Stimulated activated CD4-positive, alpha-beta T cell treated with anti-CD3 and anti-CD28 coated beads, Interleukin-2, amount 100 ng/mL, for 24 hours (primary cell): ENCODE results near the gene RPSA.
"Not testable (repeated sequence)": the region's sequence is repeated elsewhere in the genome, so short reads cannot be mapped to it uniquely, and the experiment has no call there.

Experiments used
- DNase-seq, 2 donors: peaks; one replicate each; pipeline ENCODE4 v3.0.0-alpha.2; 2020

The RPSA gene

DNA sequence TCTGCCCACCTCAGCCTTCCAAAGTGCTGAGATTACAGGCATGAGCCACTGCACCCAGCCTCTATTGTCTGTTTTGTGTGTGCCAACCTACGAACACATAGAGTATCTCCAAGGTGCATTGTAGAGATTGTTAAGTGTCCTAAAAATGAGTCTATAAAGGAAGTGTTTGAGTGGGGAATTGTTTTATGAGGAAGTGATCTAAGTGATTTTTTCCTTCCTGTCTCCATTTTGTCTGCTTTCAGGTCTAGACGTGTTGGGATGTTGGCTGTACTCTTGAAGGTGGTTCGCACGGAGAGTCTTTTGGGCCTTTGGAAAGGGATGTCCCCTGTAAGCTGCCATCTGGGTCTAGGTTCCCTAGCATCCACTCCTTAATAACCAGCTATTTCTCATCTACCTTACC is 16.3 kb upstream of the RPSA start:
- DNase-seq, result no peak

DNA sequence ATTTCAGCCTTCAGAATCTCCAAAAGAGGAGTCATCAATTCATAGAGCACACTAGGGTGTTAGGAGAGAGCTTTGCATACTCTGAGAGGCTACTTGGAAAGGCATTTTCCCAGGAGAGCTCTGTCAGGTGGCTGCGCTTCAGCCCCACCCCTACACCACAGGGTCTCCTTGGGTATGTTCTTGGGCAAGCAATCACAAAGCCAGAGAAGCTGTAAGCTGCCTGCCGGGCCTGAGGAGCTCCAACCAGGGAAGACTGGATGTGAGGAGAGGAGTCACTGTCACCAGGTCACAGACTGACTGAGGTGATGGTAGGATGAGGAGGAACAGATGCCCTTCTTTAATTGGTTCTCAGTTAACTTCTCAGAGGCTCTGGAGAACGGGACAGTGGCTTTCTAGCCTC is 9.8 kb upstream of the RPSA start:
- no peak for DNase-seq

DNA sequence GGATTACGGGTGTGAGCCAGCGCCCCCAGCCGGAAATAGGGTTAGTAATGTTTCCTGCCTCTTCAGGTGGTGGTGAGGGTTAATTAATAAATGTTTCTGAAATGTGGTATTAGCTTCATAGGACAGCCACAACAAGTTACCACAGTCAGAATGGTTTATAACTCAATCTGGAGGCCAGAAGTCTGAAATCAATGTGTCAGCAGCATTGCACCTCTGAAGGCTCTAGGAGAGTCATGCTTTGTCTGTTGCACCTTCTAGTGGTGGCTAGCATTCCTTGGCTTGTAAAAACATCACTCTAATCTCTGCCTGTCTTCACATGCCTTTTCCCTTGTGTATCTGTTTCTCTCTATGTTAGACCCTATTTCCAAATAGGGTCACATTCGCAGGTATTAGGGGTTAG is 7.8 kb upstream of the RPSA start:
- no peak for DNase-seq

DNA sequence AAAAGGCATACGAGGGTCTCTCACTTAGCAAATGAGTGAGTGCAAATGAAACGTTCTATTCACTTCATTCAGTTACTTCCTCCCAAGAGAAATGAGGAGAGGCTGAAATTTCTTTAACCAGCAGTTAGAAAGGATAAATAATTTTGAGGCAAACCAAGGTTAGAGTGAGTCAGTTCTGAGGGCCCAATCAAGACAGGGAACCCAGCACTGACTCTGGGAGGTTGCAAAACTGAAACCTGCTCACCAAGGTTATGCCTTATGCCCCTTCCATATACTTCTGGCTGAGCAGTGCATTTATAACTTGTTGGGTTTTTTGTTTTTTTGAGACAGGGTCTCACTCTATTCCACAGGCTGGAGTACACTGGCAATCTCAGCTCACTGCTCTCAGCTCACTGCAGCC is 4.5 kb upstream of the RPSA start:
- DNase-seq, result no peak

DNA sequence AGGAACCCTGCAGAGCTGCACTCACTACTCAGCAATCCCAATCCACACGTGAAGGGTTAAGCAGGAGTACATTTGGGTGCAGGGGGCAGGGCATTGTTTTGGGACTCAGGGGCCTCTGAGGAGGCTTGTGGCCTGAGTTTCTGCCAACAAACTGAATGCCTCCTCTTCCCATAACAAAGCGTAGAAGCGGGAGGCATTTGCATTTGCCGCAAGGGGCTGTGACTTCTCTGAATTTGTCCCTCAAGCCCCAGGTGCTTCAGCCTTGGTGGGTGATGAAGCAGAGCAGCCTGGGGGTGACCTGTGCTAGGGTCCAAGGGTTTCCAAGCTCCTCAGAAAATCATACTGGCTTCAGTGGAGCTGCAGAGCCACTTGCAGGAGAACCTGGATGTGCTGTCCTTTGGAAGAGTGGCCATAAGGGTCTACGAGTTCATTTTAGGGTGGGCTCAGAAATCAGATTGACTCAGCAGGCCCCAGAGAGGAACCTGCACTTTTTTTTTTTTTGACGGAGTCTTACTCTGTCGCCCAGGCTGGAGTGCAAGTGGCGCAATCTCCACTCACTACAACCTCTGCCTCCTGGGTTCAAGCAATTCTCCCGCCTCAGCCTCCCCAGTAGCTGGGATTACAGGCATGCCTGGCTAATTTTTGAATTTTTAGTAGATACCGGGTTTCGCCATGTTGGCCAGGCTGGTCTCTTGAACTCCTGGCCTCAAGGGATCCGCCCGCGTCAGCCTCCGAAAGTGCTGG is 1.4 kb upstream of the RPSA start:
- no peak for DNase-seq

DNA sequence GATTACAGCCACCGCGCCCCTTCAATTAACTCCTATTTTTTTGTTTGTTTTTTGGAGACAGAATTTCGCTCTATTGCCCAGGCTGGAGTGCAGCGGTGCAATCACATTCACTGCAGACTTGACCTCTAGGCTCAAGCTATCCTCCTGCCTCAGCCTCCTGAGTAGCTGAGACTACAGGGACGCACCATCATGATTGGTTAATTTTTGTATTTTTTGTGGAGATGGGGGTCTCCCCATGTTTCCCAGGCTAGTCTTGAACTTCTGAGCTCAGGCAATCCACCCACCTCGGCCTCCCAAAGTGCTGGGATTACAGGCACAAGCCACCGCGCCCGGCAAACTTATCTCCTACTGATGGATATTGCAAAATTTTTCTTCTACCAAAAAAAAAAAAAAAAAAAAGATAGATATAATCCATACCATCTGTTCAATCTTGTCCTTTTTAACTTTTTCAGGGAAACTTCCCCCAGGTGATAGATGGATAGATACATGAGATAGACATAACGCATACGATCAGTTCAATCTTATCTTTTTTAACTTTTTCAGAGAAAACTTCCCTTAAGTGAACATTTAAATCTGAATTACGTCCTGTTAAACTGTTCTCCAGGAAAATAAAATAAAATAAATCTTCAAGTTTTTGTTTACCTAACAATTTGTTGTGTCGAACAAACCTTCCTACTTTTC is 693 bp upstream of the RPSA start:
- DNase-seq, result no peak

DNA sequence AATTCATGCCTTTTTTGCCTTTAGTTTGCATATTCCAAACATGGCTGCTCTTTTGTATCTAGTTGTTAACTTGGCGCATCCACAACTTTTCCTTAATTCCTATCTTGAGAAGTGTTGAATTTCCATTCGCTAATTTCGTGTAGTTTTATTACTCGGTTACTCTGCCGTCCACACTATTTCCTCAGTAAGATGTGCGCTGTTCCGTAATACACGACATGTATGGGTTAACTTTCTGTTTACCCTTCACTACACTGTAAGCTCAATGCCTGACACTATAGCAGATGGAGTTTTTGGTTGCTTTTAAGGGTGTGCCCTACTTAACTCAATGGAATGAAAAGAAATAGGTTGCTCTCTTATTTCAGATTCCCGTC is 724 bp downstream of the RPSA start:
- DNase-seq, result no peak

DNA sequence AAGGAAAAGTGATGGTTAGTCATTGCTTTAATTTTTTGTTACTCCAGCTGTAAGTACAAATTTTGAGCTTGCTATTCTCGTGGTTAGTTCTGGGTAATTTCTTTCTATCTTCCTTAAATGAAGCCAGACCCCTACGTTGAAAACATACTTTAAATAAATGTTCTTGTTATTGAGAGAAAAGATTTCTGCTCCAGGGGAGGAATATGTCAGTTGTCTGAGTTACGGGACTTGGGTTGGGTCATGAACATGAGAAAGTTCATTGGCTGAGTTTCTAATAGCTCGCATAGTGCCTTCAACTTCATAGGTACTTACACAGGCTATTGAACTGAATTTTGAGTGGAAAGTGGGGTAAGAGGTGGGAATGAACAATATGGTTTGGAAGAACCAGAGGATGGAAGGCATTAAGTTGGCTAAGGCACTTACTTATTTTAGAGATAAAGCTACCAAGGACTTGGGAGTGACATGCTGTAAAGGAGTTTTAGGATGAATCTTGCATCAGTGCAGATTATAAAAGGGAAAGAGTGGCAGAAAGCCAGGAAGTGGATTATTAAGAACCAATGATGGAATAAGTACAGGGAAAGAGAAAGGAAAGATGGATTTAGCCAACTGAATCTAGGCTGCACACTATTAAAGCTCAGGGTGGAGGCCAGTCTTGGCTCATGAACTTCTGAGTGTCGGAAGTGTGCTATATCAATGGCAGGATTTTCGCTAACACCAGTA is 1.4 kb downstream of the RPSA start:
- DNase-seq, result no peak

DNA sequence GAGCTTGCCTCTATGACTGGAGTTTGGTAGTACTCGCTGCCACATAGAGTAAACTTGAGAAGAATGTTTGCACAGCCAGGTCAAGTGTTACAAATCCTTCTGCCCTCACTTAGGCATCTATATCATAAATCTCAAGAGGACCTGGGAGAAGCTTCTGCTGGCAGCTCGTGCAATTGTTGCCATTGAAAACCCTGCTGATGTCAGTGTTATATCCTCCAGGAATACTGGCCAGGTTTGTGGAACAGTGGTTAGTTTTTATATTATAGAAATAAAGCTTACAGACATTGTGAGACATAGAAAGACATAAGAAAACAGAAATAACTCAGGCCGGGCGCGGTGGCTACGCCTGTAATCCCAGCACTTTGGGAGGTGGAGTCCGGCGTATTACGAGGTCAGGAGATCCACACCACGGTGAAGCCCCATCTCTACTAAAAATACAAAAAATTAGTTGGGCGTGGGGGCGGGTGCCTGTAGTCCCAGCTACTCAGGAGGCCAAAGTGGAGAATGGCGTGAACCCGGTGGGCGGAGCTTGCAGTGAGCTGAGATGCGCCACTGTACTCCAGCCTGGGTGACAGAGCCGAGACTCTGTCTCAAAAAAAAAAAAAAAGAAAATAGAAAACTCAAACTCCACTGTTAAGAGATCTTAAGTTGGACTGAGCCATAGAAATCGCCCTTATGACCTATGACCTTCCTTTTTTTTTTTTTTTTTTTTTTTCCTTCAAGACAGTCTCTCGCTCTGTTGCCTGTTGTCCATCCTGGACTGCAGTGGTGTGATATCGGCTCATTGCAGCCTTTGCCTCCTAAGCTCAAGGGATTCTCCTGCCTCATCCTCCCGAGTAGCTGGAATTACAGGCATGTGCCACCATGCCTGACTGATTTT is 2.2 kb downstream of the RPSA start:
- peak; percentile 57 to 66 for DNase-seq

DNA sequence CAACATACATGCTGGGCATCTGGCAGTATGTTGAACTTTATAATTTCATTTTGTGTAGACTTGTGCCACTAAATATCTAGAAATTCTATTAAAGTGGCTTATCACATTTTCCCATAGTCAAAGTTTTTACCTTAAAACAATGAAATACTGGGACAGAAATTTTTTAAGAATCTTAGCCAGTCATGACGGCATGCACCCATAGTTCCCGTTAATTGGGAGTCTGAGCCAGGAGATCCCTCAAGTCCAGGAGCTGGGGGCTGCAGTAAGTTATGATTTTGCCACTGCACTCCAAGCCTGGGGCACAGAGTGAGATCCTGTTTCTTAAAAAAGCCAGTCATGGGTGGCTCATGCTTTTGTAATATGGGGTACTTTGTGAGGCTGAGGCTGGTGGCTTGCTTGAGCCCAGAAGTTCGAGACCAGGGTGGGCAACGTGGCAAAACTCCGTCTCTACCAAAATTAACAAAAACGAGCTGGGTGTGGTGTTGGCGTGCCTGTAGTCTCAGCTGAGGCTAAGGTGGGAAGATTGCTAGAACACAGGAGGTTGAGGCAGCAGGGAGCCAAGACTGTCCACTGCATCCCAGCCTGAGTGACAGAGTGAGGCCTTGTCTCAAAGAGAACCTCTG is 3.1 kb downstream of the RPSA start:
- DNase-seq, result no peak

DNA sequence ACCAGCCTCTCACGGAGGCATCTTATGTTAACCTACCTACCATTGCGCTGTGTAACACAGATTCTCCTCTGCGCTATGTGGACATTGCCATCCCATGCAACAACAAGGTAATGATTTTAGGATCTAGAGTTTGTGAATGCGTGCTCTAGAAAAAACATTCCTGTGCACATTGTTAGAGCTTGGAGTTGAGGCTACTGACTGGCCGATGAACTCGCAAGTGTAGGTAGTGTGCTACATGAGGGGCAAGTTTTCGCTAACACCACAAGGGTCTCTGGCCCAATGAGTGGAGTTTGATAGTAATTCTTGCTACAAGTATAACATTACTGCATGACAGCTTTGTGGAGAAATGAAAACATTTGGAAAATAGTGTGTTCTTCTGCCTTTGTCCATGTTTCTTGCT is 4.4 kb downstream of the RPSA start:
- no peak for DNase-seq

DNA sequence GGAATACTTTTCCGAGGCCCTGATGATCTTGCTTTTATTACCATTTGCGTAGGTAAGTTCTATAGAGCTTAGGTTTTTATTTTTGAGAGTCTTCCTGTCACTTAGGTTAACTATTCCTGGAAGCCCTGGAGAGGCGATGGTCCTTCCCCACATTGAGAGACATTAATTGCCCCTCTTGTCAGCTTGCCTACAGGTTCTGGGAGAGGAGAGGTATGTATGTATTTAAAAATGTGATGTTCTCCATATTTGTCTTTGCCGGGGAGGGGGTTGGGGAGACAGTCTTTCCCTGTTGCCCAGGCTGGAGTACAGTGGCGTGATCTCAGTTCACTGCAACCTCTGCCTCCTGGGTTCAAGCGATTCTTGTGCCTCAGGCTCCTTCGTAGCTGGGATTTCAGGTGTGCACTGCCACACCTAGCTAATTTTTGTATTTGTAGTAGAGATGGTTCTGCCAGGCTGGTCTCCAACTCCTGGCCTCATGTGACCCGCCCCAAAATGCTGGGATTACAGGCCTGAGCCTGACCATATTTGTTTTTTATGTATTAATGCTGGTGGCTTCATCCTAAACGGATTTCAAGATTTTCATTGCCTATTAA is 6.2 kb downstream of the RPSA start:
- DNase-seq, result no peak

DNA sequence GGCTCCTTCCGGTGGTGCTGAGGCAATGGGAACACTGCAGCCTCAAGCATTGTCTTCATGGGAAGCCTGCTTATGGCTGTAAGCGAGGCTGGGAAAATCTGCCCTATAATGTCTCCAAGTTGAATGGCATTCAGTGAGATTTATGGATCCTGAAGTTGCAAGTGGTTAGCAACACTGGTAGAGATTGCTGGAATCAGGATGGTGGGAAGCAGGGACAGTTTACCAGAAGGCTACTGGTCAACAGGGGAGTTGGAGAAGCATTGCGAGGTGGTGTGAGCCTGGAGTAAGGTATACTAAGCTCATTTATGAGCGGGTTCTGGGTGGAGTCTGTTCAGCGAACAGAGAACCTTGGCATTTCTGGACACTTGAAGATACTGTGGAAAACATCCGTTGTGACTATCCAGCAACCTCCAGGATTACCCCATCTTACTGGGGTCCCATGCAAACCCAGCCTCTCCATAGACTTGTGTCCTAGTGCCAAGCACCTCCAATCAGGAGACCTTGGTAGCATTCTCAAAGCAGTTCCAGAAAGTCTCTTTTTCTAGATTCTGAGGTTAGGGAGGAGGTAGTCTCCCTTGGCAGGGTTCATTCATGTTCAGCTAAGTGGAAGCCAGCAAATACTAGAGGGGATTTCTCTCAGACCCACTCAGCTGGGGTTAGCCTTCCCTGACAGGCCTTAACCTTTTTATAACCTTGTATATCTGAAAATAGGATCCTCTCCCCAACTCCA is 7.3 kb downstream of the RPSA start:
- no peak for DNase-seq

DNA sequence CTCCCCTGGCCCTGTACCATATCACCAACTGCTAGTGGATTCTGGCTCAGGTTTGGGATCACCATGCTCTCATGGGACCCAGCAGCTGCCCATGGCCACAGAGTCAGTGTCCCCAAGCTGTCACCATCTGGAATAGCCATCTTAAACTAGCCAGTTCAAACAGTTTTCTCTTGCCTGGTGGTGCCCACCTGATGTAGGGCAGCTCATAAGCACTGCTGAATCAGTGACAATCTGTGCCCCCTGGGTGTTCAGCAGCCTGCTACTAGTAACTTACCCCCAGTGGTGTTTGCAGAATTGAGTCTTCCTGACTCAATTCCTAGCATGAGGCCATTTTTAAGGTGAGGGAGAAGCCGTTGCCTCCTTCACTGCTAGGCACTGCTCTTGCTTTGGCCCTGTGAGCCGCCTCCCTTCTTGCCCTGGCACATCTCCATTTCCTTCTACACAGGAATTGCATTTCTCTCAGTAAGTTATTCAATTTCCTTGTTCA is 7.9 kb downstream of the RPSA start:
- peak; percentile 29 to 33 for DNase-seq

DNA sequence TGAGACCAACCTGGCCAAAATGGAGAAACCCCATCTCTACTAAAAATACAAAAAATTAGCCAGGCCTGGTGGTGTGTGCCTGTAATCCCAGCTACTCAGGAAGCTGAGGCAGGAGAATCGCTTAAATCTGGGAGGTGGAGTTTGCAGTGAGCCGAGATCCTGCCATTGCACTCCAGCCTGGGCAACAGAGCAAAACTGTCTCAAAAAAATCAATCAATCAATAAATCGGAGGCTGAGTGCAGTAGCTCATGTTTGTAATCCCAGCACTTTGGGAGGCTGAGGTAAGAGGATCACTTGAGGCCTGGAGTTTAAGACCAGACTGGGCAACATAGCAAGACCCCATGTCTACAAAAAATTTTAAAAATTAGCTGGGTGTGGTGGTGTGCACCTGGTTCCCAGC is 8.8 kb downstream of the RPSA start:
- DNase-seq, result not testable (repeated sequence)

DNA sequence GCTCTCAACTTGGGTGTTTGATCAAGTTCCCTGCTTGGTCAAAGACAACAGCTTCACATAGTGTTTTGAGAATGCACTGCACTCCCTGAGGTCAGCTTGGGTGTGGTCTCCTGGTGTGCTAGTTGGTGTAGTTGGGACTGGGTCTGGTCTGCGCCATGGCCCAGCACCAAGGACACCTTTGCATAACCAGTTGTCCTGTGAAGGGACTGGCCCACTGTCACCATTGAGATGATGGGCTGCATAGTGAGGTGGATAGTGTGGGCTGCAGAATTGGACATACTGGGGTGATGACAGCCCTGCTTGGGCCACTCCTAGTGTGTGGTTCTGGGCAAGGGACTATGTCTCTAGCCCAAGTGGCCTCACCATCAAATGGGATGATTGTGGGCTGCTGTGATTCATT is 9.5 kb downstream of the RPSA start:
- DNase-seq, result peak in 1 of 2 donors; percentile 32

DNA sequence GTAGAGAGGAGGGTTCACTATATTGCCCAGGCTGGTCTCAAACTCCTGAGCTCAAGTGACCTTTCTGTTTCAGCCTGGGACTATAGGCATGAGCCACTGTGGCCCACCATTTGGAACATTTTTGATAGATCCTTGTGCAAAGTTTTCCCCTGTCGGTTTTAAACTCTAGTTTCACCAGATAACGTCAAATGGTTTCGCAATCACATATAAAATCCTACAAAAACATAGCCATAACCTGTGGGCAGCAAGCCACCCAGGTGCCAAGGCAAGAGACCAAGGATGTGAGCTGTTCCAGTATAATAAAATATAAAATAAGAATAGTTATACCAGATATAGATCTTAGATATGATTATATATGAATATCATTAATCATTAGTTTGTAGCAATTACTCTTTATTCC is 10.5 kb downstream of the RPSA start:
- not testable (repeated sequence) for DNase-seq

DNA sequence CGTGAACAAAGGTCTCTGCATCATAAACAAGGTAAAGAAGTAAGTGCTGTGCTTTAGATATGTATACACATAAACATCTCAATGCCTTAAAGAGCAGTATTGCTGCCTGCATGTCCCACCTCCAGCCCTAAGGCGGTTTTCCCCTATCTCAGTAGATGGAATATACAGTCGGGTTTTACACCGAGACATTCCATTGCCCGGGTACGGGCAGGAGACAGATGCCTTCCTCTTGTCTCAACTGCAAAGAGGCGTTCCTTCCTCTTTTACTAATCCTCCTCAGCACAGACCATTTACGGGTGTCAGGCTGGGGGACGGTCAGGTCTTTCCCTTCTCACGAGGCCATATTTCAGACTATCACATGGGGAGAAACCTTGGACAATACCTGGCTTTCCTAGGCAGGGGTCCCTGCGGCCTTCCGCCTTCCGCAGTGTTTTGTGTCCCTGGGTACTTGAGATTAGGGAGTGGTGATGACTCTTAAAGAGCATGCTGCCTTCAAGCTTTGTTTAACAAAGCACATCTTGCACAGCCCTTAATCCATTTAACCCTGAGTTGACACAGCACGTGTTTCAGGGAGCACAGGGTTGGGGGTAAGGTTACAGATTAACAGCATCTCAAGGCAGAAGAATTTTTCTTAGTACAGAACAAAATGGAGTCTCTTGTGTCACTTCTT is 12.2 kb downstream of the RPSA start:
- not testable (repeated sequence) for DNase-seq

DNA sequence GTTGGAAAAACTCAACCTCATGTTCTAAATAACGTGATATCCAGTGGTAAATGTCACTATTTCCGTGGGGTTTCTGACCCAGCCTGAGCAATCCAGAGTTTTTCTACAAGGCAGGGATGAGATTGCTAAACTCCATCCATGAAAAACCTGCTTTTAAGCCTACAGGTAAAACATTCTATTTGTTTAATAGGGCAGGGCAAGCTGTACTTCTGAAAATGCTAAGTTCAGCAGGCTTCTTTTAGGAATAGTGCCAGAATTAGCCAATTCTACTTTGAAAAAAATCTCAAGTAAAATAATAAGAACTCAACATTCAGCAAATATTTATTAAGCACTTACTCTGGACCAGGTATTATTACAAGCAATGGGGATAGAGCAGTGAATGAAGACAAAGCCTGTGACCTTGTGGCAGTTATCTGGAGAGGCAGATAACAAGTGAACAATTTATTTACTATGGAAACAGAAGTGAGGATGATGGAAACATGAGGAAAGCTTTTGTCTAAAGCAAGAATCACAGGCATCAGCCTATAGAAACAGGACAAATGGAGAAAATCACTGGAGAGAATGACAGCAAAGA is 13.3 kb downstream of the RPSA start:
- no peak for DNase-seq

DNA sequence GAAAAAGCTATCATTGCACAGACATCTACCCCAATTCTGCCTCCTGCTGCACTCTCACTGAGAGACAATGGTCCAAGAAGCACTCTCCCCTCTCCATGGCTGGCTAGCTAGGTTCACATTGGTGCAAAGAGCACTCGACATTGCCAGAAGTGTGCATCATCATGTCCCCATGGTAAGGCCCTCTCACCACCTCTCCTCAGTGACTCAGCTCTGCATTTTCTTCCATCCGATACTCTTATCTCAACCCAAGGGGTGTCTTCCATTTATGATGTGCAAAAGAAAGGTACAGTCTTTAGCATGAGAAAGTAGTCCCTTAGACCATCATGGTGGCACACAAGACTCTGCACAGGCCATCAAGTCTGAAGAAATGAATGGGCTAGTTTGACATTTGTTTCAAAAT is 14.0 kb downstream of the RPSA start:
- no peak for DNase-seq
